ENCODE measurements around the gene MED22.

MED22 gene

DNA sequence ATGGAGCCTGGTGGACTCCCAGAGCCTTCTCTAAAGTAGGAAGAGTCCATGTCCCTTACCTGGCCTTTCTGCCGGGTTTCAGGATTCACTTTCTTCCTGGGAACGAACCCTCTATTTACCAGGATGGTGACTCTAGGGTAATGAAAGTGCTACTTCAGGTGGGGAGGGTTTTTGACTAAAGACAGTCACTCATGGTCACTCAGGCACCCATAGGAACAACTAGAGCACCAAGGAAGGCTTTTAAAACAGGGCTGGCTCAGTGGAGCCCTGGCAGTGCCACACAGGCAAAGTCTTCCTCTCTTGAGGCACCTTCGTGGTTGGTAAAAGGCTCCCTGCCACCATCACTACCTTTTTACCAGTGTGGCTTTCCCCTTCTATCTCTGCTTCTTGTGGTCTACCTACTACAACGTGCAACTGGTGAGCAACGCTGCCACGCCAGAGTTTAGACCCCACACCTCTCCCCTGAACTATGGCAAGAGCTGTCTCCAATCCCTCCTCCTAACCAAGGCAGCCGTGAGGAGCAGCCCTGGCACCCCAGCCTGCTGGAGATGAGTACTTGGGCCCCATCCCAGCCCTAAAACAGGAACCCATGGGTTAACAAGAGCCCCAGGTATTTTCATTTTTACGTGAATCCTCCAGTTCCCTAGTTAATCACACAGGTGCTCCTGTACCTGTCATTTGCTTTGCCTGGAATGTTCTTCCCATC lies 4.9 kb upstream of the MED22 start:
- no peaks in the 10 kb centered on the region for H3K27me3 ChIP-seq (ENCODE audit: control insufficient read depth, low read length)
- no peak overlapping the region for H3K4me3 ChIP-seq (ENCODE audit: low read length)
- H3K4me1 ChIP-seq (ENCODE audit: control insufficient read depth, low read length) = peaks cover 49% of the 10 kb centered on the region
- no peaks in the 10 kb centered on the region for H3K9me2 ChIP-seq (replicated peaks; ENCODE audit: control insufficient read depth, low read length)
- peaks cover 74% of the 10 kb centered on the region for H3F3A ChIP-seq (ENCODE audit: control insufficient read depth, insufficient read depth)
- H3K79me2 ChIP-seq (ENCODE audit: control insufficient read depth, low read length) = peaks cover 58% of the 10 kb centered on the region
- H3K9me3 ChIP-seq (ENCODE audit: control insufficient read depth, insufficient read depth, low read length) = no peaks in the 10 kb centered on the region
- H4K20me1 ChIP-seq (ENCODE audit: control insufficient read depth, insufficient read depth, low read depth, low read length) = peaks cover 16% of the 10 kb centered on the region; the same call in 1 of the 2 replicates
- peaks cover 61% of the 10 kb centered on the region for H3K36me3 ChIP-seq (ENCODE audit: control insufficient read depth, low read length)
- no peak overlapping the region for H3K4me2 ChIP-seq (ENCODE audit: low read length)
- H3K27ac ChIP-seq (ENCODE audit: low read depth, low read length) = peak overlapping the region; percentile 19; the same call in 1 of the 2 replicates
- no peak for TF ChIP-seq EZH2phosphoT487 (IDR thresholded peaks at IDR 0.05; ENCODE audit: borderline replicate concordance, low read length)
- TF ChIP-seq, protein P1, sequence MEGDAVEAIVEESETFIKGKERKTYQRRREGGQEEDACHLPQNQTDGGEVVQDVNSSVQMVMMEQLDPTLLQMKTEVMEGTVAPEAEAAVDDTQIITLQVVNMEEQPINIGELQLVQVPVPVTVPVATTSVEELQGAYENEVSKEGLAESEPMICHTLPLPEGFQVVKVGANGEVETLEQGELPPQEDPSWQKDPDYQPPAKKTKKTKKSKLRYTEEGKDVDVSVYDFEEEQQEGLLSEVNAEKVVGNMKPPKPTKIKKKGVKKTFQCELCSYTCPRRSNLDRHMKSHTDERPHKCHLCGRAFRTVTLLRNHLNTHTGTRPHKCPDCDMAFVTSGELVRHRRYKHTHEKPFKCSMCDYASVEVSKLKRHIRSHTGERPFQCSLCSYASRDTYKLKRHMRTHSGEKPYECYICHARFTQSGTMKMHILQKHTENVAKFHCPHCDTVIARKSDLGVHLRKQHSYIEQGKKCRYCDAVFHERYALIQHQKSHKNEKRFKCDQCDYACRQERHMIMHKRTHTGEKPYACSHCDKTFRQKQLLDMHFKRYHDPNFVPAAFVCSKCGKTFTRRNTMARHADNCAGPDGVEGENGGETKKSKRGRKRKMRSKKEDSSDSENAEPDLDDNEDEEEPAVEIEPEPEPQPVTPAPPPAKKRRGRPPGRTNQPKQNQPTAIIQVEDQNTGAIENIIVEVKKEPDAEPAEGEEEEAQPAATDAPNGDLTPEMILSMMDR (IDR thresholded peaks at IDR 0.05; ENCODE audit: low read depth, low read length, poor library complexity, severe bottlenecking) = no peak

DNA sequence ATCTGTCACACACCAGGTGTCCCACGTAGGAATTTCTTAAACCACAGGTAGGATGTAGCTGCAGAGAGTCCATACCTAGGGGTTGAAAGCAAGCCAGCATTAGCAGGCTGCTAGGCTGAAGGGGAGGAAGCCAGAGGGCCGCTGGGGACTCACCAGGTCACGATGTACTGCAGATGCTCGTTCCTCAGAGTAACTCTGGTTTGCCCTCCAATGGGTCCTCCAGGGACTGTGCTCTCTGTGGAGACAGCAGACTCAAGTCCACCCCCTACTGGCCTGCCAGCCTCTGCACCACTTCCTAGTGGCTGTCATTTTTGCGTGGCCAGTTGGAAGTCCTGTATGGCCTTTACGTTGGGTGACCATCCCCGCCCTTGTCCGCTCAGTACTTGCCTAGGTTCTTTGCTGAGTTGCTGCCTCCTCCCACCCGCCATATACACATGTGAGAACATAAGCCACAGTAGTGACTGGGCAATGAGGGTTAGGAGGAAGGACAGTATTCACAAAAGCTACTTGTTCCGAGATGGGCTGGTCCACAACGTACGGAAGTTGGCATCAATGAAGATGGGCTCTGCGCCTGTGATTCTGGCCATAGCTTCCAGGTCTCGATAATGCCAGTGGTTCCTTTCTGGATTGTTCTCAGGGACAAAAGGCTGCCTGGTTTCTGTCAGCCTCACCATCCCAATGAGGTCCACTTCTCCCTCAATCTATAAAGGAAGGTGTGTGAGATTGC lies 4.1 kb upstream of the MED22 start:
- peaks cover 42% of the 10 kb centered on the region for H3K4me1 ChIP-seq (ENCODE audit: control insufficient read depth, low read length)
- H3K27ac ChIP-seq (ENCODE audit: low read depth, low read length) = 0 out of 2 replicates have a peak overlapping the region, but pooled peaks have one; percentile 19
- TF ChIP-seq, protein P1 (IDR thresholded peaks at IDR 0.05; ENCODE audit: low read depth, low read length, poor library complexity, severe bottlenecking) = peak; percentile 84
- no peak for TF ChIP-seq EZH2phosphoT487 (IDR thresholded peaks at IDR 0.05; ENCODE audit: borderline replicate concordance, low read length)
- H3K4me2 ChIP-seq (ENCODE audit: low read length) = no peak overlapping the region
- peaks cover 16% of the 10 kb centered on the region; the same call in 1 of the 2 replicates for H4K20me1 ChIP-seq (ENCODE audit: control insufficient read depth, insufficient read depth, low read depth, low read length)
- no peak overlapping the region for H3K4me3 ChIP-seq (ENCODE audit: low read length)
- H3F3A ChIP-seq (ENCODE audit: control insufficient read depth, insufficient read depth) = peaks cover 74% of the 10 kb centered on the region
- H3K36me3 ChIP-seq (ENCODE audit: control insufficient read depth, low read length) = peaks cover 58% of the 10 kb centered on the region
- H3K79me2 ChIP-seq (ENCODE audit: control insufficient read depth, low read length) = peaks cover 57% of the 10 kb centered on the region
- no peaks in the 10 kb centered on the region for H3K9me3 ChIP-seq (ENCODE audit: control insufficient read depth, insufficient read depth, low read length)
- H3K27me3 ChIP-seq (ENCODE audit: control insufficient read depth, low read length) = no peaks in the 10 kb centered on the region
- H3K9me2 ChIP-seq (replicated peaks; ENCODE audit: control insufficient read depth, low read length) = no peaks in the 10 kb centered on the region

DNA sequence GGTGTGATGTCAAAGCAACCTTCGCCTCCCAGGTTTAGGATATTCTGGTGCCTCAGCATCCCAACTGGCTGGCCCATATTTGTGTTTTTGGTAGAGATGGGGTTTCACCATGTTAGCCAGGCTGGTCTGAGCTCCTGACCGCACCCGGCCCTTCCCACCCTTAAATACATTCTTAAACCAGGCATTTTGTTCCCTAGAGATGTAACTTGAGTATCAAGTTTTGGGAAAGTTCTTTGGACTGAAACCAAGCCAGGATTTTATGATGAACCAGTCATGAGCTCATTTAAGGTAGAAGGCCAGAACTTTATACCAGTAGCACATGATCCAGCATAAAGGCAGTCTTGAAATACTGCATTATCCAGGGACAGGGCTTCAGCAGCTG lies 3.6 kb upstream of the MED22 start:
- Histone ChIP-seq H3K79me2 (ENCODE audit: control insufficient read depth, low read length) (peaks cover 57% of the 10 kb centered on the region), H3K27ac (ENCODE audit: low read depth, low read length) (no peak overlapping the region), H3K9me2 (replicated peaks; ENCODE audit: control insufficient read depth, low read length) (no peaks in the 10 kb centered on the region), H3K36me3 (ENCODE audit: control insufficient read depth, low read length) (peaks cover 58% of the 10 kb centered on the region), H3K4me2 (ENCODE audit: low read length) (no peak overlapping the region), H3K9me3 (ENCODE audit: control insufficient read depth, insufficient read depth, low read length) (no peaks in the 10 kb centered on the region), H3K4me3 (ENCODE audit: low read length) (no peak overlapping the region), H3K27me3 (ENCODE audit: control insufficient read depth, low read length) (no peaks in the 10 kb centered on the region), H4K20me1 (ENCODE audit: control insufficient read depth, insufficient read depth, low read depth, low read length) (peaks cover 16% of the 10 kb centered on the region; the same call in 1 of the 2 replicates), H3K4me1 (ENCODE audit: control insufficient read depth, low read length) (peaks cover 42% of the 10 kb centered on the region), H3F3A (ENCODE audit: control insufficient read depth, insufficient read depth) (peaks cover 74% of the 10 kb centered on the region)
- no peak for TF ChIP-seq EZH2phosphoT487 (IDR thresholded peaks at IDR 0.05; ENCODE audit: borderline replicate concordance, low read length)
- TF ChIP-seq, protein P1 (IDR thresholded peaks at IDR 0.05; ENCODE audit: low read depth, low read length, poor library complexity, severe bottlenecking) = no peak

Measured in DOHH2 (cell line).